GM18870 (cell line): ENCODE measurements around the gene KSR1.

Experiments used
- ATAC-seq: cut with Tn5 transposase; IDR thresholded peaks from one replicate; pipeline ENCODE4 v1.9.1; 2021; ENCODE audit warnings: moderate library complexity; ENCODE audit not compliant: unreplicated experiment

Gene KSR1

GRCh38 chr17:27581016-27581415, 124.8 kb downstream of the KSR1 start:
- ATAC-seq: no peak

- ATAC-seq: no peak
Observed at GRCh38 chr17:27582696-27583095, 126.4 kb downstream of the KSR1 start.

DNA sequence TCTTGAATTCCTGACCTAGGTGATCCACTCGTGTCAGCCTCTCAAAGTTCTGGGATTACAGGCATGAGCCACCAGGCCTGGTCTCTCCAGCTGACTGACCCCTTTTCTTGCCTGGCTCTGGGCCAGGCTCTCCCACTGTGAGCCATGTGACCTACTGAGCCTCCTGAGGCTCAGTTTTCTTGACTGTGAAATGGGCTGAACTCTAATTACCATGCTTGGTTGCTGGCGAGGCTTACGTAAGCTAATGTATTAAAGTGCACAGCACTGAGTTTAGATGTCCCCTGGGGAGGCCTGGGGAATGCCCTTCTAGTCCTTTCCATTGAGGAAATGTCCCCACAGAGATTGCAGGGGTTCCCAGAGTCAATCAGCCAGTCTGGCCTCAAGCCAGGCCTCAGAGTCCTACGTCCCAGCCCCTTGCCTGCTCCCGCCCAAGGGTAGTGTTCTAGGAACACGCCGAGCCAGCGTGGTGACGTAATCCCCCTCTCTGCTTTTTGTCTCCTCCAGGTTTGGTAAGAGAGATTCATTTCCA, 129.0 kb downstream of the KSR1 start:
- ATAC-seq: no peak

GRCh38 chr17:27585792-27586191, 129.5 kb downstream of the KSR1 start:
- no peak for ATAC-seq

GRCh38 chr17:27586203-27586721, 130.0 kb downstream of the KSR1 start:
- ATAC-seq: no peak

- ATAC-seq: no peak
Observed at GRCh38 chr17:27588354-27588753, 132.1 kb downstream of the KSR1 start.

DNA sequence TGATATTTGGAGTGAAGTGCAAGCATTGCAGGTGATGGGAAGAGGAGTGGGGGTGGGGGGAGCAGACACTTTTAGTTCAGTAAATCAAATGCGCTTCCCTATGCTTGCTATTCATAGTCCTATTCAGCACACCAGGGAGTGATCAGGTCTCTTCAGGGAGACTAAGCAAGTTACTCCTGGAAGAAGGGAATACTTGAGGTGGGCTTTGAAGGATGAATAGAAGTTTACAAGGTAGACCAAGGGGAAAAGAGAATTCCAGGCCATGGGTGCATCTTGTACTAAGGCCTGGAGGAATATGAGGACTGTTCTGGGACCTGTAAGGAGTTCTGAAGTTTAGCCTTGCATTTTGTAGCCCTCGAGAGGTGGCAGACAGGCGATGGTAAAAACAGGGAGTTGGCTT, 134.6 kb downstream of the KSR1 start:
- no peak for ATAC-seq

DNA sequence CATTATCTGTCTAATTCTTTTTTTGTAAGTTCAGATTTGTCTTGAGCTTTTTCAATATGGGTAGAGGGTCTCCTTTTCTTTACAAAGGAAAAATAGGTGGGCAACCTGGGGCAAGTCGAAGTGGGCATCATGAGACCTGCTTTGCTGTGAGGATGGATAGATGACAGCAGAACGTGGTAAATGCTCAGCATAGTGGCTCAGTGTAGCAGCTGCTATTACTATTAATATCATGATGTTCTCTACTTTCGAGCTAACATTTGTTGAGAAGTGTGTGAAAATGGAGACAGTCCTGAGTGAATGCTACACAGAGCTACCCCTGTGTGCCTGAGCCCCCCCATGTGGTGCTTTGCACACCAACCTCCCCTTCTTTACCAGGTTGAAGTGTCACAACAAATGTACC, 135.7 kb downstream of the KSR1 start:
- ATAC-seq: no peak

GRCh38 chr17:27593232-27593856, 137.1 kb downstream of the KSR1 start:
- no peak for ATAC-seq

GRCh38 chr17:27593857-27594255, 137.6 kb downstream of the KSR1 start:
- no peak for ATAC-seq

DNA sequence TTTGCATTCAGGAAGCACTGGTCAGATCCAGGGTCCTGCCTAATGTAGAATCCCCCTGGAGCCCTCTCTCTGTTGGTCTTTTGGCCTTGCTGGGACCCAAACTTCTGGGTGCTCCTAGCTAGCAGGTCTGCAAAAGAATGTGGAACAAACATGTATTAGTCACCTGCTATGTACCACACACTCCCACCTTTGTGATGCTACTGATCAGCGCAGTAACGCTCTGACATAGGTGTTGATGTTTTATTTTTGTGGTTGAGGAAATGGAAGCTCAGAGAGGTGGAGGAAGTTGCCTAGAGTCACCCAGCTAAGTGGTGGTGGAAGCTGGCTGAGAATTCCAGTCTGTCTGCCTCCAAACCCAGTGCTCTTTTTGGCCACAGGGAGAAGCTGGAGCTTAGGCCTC, 139.0 kb downstream of the KSR1 start:
- ATAC-seq: no peak

- ATAC-seq: no peak
Observed at GRCh38 chr17:27596096-27596495, 139.8 kb downstream of the KSR1 start.

DNA sequence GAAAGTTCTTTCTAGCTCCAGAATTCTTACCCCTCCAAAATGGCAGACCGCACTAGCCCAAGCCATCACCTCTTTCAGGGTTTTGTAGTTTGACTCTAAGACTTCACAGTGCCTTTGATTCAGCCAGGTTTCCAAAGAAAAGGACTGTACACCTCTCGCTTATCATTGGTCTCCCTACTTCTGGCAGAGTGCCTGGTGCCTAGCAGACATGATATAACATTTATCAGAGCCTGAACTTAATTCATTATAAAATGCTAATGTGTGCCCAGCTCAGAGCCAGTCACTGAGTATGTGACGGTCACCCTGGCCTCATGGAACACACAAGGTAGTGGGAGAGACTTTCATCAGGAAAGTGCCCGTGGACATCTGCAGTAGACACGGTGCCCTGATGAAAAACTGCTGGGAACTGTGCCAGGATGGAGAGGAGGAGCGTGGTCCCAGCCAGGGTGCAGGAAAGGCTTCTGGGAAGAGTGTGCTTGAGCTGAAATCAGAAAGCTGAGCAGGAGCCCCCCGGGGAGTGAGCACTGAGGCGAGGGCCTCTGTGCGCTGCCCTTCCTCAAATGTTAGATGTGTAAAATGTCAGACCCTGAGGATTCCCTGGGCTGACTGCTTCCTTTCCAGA, 140.4 kb downstream of the KSR1 start:
- no peak for ATAC-seq

DNA sequence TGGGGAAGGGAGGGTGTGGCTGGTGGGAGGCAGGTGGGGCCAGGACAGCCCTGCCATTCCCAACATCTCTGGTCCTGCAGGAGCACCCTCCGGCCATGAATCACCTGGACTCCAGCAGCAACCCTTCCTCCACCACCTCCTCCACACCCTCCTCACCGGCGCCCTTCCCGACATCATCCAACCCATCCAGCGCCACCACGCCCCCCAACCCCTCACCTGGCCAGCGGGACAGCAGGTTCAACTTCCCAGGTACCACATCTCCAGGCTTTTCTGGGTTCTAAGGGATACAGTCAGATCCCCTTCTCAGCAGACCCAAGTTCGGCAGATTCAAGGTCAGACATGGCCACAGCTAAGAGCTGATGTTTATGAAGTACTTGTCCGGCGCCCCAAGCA, 140.9 kb downstream of the KSR1 start:
- no peak for ATAC-seq

- no peak for ATAC-seq
Observed at GRCh38 chr17:27597783-27598320, 141.6 kb downstream of the KSR1 start.

DNA sequence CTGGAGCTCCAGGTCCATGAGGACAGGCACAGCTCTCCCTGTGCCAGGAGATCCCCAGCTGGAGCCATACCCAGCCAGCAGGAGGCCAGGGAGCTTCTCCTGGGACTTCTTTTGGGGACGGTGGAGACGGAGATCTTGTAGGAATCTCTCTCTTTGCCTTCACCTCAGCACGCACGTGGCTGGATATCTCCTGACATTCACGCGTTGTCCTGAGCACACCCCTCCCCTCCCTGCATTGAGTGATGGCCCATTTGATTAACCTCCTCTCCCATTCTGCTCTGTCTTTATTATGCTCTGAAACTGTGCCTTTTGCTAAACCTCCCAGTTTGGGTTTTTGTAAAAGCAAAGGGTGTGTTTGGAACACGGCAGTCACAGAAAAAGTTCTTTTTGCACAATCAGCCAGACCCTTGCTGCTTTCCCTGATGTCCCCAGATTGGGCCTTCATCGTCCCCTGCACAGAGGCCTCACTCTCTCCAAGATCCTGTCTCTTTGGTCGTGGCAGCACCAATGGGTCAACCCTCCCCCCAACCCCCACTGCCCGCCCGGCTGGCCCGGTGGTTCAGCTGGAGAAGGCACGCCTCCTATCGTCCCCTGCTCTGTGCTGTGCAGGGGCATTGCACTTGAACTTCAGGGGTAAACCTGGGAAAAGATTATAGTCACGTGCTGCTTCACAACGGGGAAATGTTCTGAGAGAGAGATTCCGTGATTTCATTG, 142.2 kb downstream of the KSR1 start:
- ATAC-seq: no peak

GRCh38 chr17:27600471-27600870, 144.2 kb downstream of the KSR1 start:
- no peak for ATAC-seq

- ATAC-seq: no peak
Observed at GRCh38 chr17:27601069-27601974, 145.1 kb downstream of the KSR1 start.

- ATAC-seq: no peak
Observed at GRCh38 chr17:27601975-27602302, 145.7 kb downstream of the KSR1 start.

GRCh38 chr17:27602721-27603420, 146.6 kb downstream of the KSR1 start:
- ATAC-seq: no peak
